GM19397 (cell line): Measurements from ENCODE around the gene TMCO4.
A peak's percentile ranks its signal among the peaks of the same experiment; 100 is the strongest.
"Not testable (repeated sequence)": the region's sequence is repeated elsewhere in the genome, so short reads cannot be mapped to it uniquely, and the experiment has no call there.

Experiments used
- ATAC-seq: cut with Tn5 transposase; IDR thresholded peaks from one replicate; pipeline ENCODE4 v1.9.1; 2021; ENCODE audit warnings: mild to moderate bottlenecking, moderate library complexity; ENCODE audit not compliant: unreplicated experiment

TMCO4 gene

GRCh38 chr1:19799230-19800075, at the start of gene TMCO4:
TSS of gene TMCO4 (minus strand) at chr1:19799916. CDS start at chr1:19780758, 19,158 bp downstream.
- ATAC-seq, result peak; percentile 59

DNA sequence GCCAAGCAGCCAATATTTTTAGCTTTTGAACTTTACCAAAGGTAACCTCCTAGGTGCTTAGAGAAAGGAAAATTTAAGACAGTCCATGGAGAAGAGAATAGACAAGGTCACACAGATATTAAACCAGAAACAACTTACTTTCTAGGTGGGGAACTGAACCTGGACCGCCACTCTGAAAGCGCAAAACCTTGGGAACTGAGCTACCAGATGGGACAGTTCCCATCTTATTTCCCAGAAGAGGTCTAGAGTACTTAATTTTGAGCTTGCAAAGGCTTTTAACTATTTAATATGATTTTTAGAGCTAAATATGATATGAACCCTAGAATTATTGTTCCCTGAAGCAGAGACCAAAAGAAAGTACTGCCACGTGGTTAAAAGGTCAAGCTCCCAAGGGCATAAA, 49.6 kb upstream of the TMCO4 start:
- ATAC-seq, result not testable (repeated sequence)

DNA sequence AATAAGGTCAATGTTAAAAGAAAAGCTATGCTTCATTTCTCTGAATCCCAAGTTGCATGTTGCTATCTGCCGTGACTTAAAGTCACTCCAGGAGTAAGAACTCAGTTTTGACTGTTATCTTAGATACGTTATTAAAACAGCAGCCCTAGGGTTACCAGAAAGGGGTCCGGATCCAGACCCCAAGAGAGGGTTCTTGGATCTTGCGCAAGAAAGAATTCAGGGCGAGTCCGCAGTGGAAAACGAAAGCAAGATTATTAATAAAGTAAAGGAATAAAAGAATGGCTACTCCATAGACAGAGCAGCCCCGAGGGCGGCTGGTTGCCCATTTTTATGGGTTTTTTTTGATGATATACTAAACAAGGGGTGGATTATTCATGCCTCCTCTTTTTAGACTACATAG, 47.6 kb upstream of the TMCO4 start:
- not testable (repeated sequence) for ATAC-seq

- no peak for ATAC-seq
These were observed 46.6 kb upstream of the TMCO4 start for GRCh38 chr1:19846338-19846737.

GRCh38 chr1:19845555-19845954, 45.8 kb upstream of the TMCO4 start:
- no peak for ATAC-seq

- ATAC-seq, result no peak
These were observed 45.2 kb upstream of the TMCO4 start for GRCh38 chr1:19844731-19845495.

DNA sequence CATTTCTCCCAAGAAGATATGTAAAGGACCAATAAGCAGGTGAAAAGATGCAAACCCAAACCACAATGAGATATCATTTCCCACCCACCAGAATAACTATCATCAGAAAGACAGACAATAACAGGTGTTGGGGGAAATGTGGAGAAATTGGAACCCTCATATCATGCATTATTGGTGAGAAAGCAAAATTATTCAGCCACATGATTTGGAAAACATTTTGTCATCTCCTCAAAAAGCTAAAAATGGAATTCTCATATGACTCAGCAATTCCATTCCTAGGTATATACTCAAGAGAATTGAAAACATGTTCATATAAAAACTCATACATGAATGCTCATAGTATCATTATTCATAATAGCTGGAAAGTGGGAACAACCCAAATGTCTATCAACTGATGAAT, 40.5 kb upstream of the TMCO4 start:
- ATAC-seq, result no peak

DNA sequence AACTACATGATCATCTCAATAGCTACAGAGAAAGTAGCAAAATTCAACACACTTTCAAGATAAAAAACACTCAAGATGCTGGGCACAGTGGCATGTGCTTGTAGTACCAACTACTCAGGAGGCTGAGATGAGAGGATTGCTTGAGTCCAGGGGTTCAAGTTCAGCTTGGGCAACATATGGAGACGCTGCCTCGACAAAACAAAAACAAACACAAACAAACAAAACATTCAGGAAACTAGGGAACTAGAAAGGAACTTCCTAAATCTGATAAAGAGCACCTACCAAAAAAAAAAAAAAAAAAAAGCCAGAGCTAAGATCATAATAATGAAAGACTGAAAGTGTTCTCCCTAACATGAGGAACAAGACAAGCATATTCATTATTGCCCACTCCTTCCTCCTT, 38.1 kb upstream of the TMCO4 start:
- no peak for ATAC-seq

DNA sequence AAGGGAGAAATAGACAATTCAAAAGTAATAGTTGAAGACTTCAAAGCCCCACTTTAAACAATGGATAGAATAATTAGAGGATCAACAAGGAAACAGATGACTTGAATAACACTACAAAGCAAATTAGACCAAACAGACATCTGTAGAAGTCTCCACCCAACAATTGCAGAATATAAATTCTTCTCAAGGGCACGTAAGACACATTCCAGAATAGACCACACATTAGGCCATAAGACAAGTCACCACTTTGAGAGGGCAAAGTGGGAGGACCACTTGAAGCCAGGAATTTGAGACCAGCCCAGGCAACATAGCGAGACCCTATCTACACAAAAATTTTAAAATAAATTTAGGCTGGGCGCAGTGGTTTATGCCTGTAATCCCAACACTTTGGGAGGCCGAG, 35.9 kb upstream of the TMCO4 start:
- ATAC-seq, result no peak

GRCh38 chr1:19831441-19831840, 31.7 kb upstream of the TMCO4 start:
- no peak for ATAC-seq

GRCh38 chr1:19828546-19828945, 28.8 kb upstream of the TMCO4 start:
- ATAC-seq, result no peak

DNA sequence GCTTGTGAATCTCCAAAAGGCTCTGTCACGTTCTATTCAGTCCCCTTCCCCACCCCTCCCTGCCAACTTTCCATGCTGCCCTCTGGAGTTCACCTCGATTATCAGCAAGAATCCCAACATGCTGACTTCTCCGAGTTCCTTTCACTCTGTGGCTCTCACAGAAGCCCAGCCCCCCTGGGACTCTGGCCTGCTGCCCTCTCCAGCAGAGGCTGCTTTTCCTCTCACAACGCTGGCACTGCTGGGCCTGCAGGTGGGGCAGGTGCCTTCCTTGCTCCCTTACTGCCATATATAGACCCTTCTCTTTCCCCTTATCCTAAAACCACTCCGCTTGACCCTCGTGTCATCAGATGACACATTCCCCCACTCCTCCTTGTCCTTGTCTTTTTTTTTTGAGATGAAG, 25.6 kb upstream of the TMCO4 start:
- ATAC-seq, result no peak

GRCh38 chr1:19824541-19824940, 24.8 kb upstream of the TMCO4 start:
- ATAC-seq, result no peak

DNA sequence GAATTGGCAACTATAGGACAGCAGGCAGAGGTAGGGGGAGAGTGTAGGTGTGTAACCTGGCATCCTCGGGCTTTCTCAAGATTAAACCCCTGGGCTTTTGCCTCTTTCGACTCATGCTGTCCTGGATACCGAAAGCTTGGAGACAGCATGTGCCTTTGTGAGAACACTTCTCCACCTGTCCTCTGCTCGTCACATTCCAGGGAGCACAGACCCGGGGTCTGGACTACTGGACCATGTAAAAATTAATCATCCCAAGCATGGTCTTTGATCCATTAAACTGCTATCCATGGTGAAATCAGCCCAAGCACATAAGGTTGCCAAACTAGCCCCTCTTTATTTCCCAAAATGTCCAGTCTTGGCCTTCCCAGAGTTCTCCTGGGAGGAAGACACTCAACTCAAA, 24.3 kb upstream of the TMCO4 start:
- no peak for ATAC-seq

DNA sequence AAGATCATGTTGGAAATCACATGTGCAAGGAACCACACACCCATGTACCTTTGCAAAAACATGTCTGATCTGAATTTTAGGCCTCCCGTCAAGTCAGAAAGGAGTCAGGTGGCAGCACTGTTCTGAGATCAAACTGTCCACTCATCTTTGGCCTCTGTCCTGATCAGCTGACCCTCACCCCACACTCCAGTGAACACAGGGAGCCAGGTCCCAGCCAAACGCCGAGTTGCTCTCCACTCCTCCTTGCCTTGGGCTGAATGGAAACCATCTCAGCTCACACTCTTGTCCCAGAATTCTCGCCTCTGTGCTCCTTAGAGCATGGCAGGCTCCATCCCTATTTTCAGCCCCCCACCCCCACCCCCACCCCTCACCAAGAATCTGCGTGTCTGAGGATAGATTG, 20.0 kb upstream of the TMCO4 start:
- no peak for ATAC-seq

- no peak for ATAC-seq
These were observed 18.6 kb upstream of the TMCO4 start for GRCh38 chr1:19818324-19818723.

- no peak for ATAC-seq
These were observed 17.4 kb upstream of the TMCO4 start for GRCh38 chr1:19817160-19817559.

GRCh38 chr1:19816737-19817086, 17.0 kb upstream of the TMCO4 start:
- not testable (repeated sequence) for ATAC-seq

GRCh38 chr1:19815801-19816736, 16.4 kb upstream of the TMCO4 start:
- no peak for ATAC-seq

DNA sequence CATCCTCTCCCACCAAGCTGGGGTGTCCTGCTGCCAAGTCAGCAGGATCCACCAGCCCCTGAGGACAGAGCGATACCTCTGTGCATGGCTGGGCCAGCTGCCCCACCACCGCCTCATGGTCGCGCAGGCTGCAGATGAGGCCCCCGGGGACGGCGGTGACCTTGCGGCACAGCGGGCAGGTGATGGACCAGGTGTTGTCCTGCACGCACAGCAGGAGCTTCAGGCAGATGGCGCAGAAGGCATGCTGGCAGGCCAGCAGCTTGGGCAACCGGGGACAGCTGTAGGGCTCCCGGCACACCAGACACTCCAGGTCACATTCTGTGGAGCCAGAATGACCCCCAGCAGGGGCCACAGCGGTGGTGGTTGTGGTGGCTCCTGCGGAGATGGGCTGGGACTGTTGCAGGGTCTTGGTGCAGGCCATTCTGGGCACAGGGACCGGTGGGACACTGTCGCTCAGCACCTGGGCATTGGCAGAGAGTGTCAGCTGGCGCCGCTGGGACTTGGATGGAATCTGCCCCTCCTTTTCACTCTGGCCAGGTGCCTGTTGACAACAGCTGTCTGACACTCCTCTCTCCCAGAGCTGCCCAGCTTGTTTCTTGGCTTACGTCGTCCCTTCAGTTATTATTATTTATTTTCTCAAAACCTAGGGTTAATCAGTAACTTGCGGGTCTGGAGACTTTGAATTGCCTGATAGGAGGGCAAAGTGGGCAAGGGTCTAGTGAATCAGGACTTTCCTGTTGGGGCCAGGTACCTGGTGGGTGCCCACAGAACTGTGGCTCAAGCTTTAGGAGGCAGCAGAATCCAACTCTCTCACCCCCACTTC, 15.2 kb upstream of the TMCO4 start, which contains the start of gene RNF186:
RNF186 (minus strand) TSS at position 603 of the 823 bp plus-strand sequence; CDS start at position 421, 182 bp downstream.
- no peak for ATAC-seq
